Panc1 (cell line): Measurements from ENCODE around the gene CSTPP1.

Experiments used
- CTCF ChIP-seq: fragments of 450-650 bp; IDR thresholded peaks from 2 replicates; pipeline ENCODE4 v1.5.1; 2017; ENCODE audit warnings: mild to moderate bottlenecking
- POLR2AphosphoS5 ChIP-seq: IDR thresholded peaks from 2 replicates; pipeline ENCODE4 v1.6.1; 2012; ENCODE audit warnings: mild to moderate bottlenecking, low read depth, low read length, moderate library complexity
- REST ChIP-seq, 2 experiments: IDR thresholded peaks; 2 replicates each; pipeline ENCODE4 v1.6.1; 2011 to 2012; ENCODE audit warnings: low read depth in 2 of 2, control low read depth in 1 of 2, low read length in 1 of 2, mild to moderate bottlenecking in 1 of 2, moderate library complexity in 1 of 2; ENCODE audit not compliant: insufficient read depth in 1 of 2
- TCF7L2 ChIP-seq: IDR thresholded peaks from 2 replicates; pipeline ENCODE4 v1.6.1; 2011; ENCODE audit warnings: mild to moderate bottlenecking, low read depth, low read length, inconsistent platforms

GRCh38 chr11:46966773-46967172 is 30.2 kb downstream of the CSTPP1 start:
- TF ChIP-seq CTCF (no peak), POLR2AphosphoS5 (no peak), REST (IDR thresholded peaks at IDR 0.05; ENCODE audit: insufficient read depth in 1 of 2, low read depth in 2 of 2, low read length in 1 of 2) (no peak), TCF7L2 (no peak)
